ENCODE measurements around the gene LPIN3.

- TF ChIP-seq CTCF (IDR thresholded peaks at IDR 0.05): no peak
- TF ChIP-seq POLR2A (IDR thresholded peaks at IDR 0.05): no peak
Measured at GRCh38 chr20:41380551-41381193, 40.1 kb downstream of the LPIN3 start.
